ENCODE measurements around the gene PEX16. TPM values are rescaled to one million over a fixed set of nuclear protein-coding genes. Genes with fewer than 3 reads are reported as not detected.

The PEX16 gene
- total and polyA plus RNA-seq, 2 of the 13 experiments (the other 11 are each of a cell fraction or from before 2014, with no cell fraction given) = 12.5 to 21.8 TPM

DNA sequence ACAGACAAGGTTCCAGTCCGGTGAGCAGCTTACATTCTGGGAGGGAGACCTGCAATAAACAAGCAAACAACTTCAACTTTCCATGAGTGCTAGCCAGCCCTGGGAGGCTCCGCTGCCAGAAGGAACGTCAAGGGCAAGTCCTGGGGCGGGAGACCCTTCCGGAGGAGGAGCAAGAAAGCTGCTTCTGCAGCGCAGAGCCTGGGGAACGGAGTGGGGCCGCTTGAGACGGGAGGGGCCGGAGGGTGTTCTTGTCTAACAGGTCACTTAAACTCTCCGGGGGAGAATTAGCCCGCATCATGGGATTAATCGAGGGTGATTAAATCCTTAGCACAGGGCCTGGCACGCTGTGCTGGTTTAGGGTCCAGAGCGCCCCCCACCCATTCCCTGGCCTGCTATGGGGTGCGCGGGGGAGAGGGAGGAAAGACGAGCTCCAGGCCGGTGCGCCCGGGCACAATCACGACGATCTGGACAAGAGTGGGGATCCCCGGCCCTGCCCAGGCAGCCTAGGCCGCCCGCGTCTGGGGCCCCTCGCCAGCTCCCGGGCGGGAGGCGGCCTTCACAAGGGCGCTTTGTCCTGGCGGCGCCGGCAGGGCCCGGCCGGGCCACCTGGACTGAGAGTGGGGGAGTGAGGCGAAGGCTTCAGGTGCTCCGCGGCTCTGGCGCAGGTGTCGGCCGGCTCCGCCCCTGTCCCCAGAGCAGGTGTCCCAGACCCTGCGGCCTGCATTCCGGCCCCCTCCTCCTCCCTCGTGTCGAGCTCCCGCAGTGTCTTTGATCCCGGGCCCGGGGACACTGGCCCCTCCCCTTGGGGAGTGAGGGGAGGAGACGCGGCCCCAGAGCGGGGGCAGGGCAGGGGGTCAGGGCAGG is 4.1 kb upstream of the PEX16 start (continued):
- TF ChIP-seq, protein P1, sequence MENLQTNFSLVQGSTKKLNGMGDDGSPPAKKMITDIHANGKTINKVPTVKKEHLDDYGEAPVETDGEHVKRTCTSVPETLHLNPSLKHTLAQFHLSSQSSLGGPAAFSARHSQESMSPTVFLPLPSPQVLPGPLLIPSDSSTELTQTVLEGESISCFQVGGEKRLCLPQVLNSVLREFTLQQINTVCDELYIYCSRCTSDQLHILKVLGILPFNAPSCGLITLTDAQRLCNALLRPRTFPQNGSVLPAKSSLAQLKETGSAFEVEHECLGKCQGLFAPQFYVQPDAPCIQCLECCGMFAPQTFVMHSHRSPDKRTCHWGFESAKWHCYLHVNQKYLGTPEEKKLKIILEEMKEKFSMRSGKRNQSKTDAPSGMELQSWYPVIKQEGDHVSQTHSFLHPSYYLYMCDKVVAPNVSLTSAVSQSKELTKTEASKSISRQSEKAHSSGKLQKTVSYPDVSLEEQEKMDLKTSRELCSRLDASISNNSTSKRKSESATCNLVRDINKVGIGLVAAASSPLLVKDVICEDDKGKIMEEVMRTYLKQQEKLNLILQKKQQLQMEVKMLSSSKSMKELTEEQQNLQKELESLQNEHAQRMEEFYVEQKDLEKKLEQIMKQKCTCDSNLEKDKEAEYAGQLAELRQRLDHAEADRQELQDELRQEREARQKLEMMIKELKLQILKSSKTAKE (CRISPR knock-in tag; IDR thresholded peaks at IDR 0.05; ENCODE audit: borderline replicate concordance) = no peak
- no peak; the same call in 1 of the 2 replicates for TF ChIP-seq DR1 (CRISPR knock-in tag; IDR thresholded peaks at IDR 0.05)
- no peak for TF ChIP-seq MIER3 (CRISPR knock-in tag; IDR thresholded peaks at IDR 0.05; ENCODE audit: borderline replicate concordance)
- no peak for TF ChIP-seq TP53 (CRISPR knock-in tag; conservative IDR thresholded peaks at IDR 0.05)
- TF ChIP-seq JARID2 (CRISPR knock-in tag; IDR thresholded peaks at IDR 0.05; ENCODE audit: insufficient replicate concordance) = no peak
- no peak for TF ChIP-seq CHD4 (IDR thresholded peaks at IDR 0.05; ENCODE audit: borderline replicate concordance, low read length)
- TF ChIP-seq THAP8 (CRISPR knock-in tag; IDR thresholded peaks at IDR 0.05; ENCODE audit: borderline replicate concordance) = no peak
- TF ChIP-seq ZNF350 (CRISPR knock-in tag; IDR thresholded peaks at IDR 0.05; ENCODE audit: borderline replicate concordance, low read depth) = no peak
- TF ChIP-seq FOXA3 (CRISPR knock-in tag; IDR thresholded peaks at IDR 0.05) = peak; percentile 15; the same call in 1 of the 2 replicates
- TF ChIP-seq JDP2 (CRISPR knock-in tag; IDR thresholded peaks at IDR 0.05; ENCODE audit: borderline replicate concordance) = no peak
- TF ChIP-seq GTF3A (CRISPR knock-in tag; conservative IDR thresholded peaks at IDR 0.05) = 0 out of 2 replicates have a peak, but pooled peaks have one; percentile 22
- TF ChIP-seq, protein P2, sequence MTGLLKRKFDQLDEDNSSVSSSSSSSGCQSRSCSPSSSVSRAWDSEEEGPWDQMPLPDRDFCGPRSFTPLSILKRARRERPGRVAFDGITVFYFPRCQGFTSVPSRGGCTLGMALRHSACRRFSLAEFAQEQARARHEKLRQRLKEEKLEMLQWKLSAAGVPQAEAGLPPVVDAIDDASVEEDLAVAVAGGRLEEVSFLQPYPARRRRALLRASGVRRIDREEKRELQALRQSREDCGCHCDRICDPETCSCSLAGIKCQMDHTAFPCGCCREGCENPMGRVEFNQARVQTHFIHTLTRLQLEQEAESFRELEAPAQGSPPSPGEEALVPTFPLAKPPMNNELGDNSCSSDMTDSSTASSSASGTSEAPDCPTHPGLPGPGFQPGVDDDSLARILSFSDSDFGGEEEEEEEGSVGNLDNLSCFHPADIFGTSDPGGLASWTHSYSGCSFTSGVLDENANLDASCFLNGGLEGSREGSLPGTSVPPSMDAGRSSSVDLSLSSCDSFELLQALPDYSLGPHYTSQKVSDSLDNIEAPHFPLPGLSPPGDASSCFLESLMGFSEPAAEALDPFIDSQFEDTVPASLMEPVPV (CRISPR knock-in tag; IDR thresholded peaks at IDR 0.05) = peak; percentile 59
- TF ChIP-seq AHR (CRISPR knock-in tag; IDR thresholded peaks at IDR 0.05) = peak; percentile 7; the same call in 1 of the 2 replicates
- TF ChIP-seq, protein P3, sequence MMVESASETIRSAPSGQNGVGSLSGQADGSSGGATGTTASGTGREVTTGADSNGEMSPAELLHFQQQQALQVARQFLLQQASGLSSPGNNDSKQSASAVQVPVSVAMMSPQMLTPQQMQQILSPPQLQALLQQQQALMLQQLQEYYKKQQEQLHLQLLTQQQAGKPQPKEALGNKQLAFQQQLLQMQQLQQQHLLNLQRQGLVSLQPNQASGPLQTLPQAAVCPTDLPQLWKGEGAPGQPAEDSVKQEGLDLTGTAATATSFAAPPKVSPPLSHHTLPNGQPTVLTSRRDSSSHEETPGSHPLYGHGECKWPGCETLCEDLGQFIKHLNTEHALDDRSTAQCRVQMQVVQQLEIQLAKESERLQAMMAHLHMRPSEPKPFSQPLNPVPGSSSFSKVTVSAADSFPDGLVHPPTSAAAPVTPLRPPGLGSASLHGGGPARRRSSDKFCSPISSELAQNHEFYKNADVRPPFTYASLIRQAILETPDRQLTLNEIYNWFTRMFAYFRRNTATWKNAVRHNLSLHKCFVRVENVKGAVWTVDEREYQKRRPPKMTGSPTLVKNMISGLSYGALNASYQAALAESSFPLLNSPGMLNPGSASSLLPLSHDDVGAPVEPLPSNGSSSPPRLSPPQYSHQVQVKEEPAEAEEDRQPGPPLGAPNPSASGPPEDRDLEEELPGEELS (CRISPR knock-in tag; IDR thresholded peaks at IDR 0.05) = no peak
- no peak for TF ChIP-seq ZNF3 (CRISPR knock-in tag; IDR thresholded peaks at IDR 0.05)
- TF ChIP-seq YEATS2 (CRISPR knock-in tag; IDR thresholded peaks at IDR 0.05; ENCODE audit: borderline replicate concordance) = peak; percentile 47; the same call in 1 of the 2 replicates
- no peak for TF ChIP-seq AFF4 (CRISPR knock-in tag; IDR thresholded peaks at IDR 0.05)
